Neural cell (in vitro differentiated cells): Measurements from ENCODE around the gene IQSEC1. TPM values are rescaled to one million over a fixed set of nuclear protein-coding genes. Genes with fewer than 3 reads are reported as not detected.

Experiments
- H2AFZ ChIP-seq: fragments of 200-600, 300-800 bp; sonication (generic), shearing (Covaris generic); 2 replicates; pipeline ENCODE4 v1.6.0; 2014; ENCODE audit warnings: low read depth, mild to moderate bottlenecking, antibody characterized with exemption, low read length, moderate library complexity
- H3F3A ChIP-seq: fragments of 200-600 bp; shearing (Covaris generic); 2 replicates; pipeline ENCODE4 v1.6.1; 2016; ENCODE audit warnings: mild to moderate bottlenecking, moderate library complexity, mixed read lengths, antibody characterized with exemption, low read length; ENCODE audit not compliant: insufficient read depth, poor library complexity, severe bottlenecking
- H3K27ac ChIP-seq: fragments of 200-600, 300-800 bp; sonication (generic), shearing (Covaris generic); 2 replicates; pipeline ENCODE4 v1.5.1; 2014; ENCODE audit warnings: mild to moderate bottlenecking, low read length, moderate library complexity
- H3K27me3 ChIP-seq: fragments of 300-800, 200-600 bp; sonication (generic), shearing (Covaris generic); 2 replicates; pipeline ENCODE4 v1.6.0; 2014; ENCODE audit warnings: mild to moderate bottlenecking, low read depth, low read length, moderate library complexity; ENCODE audit not compliant: insufficient read depth
- H3K36me3 ChIP-seq: fragments of 300-800, 200-600 bp; sonication (generic), shearing (Covaris generic); 2 replicates; pipeline ENCODE4 v1.5.1; 2014; ENCODE audit warnings: mild to moderate bottlenecking, antibody characterized with exemption, low read length, moderate library complexity; ENCODE audit not compliant: insufficient read depth
- H3K4me2 ChIP-seq: fragments of 300-800, 200-600 bp; sonication (generic), shearing (Covaris generic); 2 replicates; pipeline ENCODE4 v1.6.0; 2014; ENCODE audit warnings: mild to moderate bottlenecking, low read length
- H3K4me3 ChIP-seq: fragments of 300-800, 200-600 bp; sonication (generic), shearing (Covaris generic); 2 replicates; pipeline ENCODE4 v1.5.1; 2014; ENCODE audit warnings: mild to moderate bottlenecking, low read length, moderate library complexity
- H3K79me2 ChIP-seq: fragments of 200-600 bp; shearing (Covaris generic); replicated peaks from 2 replicates; pipeline ENCODE4 v1.6.0; 2014; ENCODE audit warnings: mild to moderate bottlenecking, low read length, moderate library complexity; ENCODE audit not compliant: insufficient read depth
- H3K9ac ChIP-seq: fragments of 300-800, 200-600 bp; sonication (generic), shearing (Covaris generic); 2 replicates; pipeline ENCODE4 v1.6.1; 2016; ENCODE audit warnings: mild to moderate bottlenecking, low read length, mixed read lengths
- H3K9me2 ChIP-seq: fragments of 200-600 bp; shearing (Covaris generic); 2 replicates; pipeline ENCODE4 v1.6.1; 2016; ENCODE audit warnings: mild to moderate bottlenecking, low read length, mixed read lengths; ENCODE audit not compliant: insufficient read depth
- H3K9me3 ChIP-seq: fragments of 200-600, 300-800 bp; sonication (generic), shearing (Covaris generic); 2 replicates; pipeline ENCODE4 v1.6.1; 2016; ENCODE audit warnings: mild to moderate bottlenecking, mixed run types, low read length, moderate library complexity, mixed read lengths
- H4K20me1 ChIP-seq: fragments of 200-600 bp; shearing (Covaris generic); 2 replicates; pipeline ENCODE4 v1.6.1; 2016; ENCODE audit warnings: mild to moderate bottlenecking, mixed run types; ENCODE audit not compliant: insufficient read depth
- CTCF ChIP-seq: fragments of 450-650 bp; IDR thresholded peaks from 2 replicates; pipeline ENCODE4 v1.5.1; 2014; ENCODE audit warnings: antibody characterized with exemption, mild to moderate bottlenecking, moderate library complexity; ENCODE audit not compliant: poor library complexity, severe bottlenecking
- EP300 ChIP-seq: fragments of 450-650 bp; conservative IDR thresholded peaks from 2 replicates; pipeline ENCODE4 v1.6.1; 2014; ENCODE audit warnings: antibody characterized with exemption, mild to moderate bottlenecking, moderate library complexity; ENCODE audit not compliant: poor library complexity, severe bottlenecking
- EZH2 ChIP-seq: fragments of 200-600, 300-800 bp; shearing (Covaris generic), sonication (generic); IDR thresholded peaks from 2 replicates; pipeline ENCODE4 v1.6.1; 2014; ENCODE audit warnings: antibody characterized with exemption, low read length, borderline replicate concordance, mild to moderate bottlenecking; ENCODE audit not compliant: insufficient read depth, poor library complexity, severe bottlenecking
- MXI1 ChIP-seq: fragments of 450-650 bp; conservative IDR thresholded peaks from 2 replicates; pipeline ENCODE4 v1.6.1; 2014; ENCODE audit warnings: antibody characterized with exemption, mild to moderate bottlenecking; ENCODE audit not compliant: poor library complexity, severe bottlenecking
- POLR2AphosphoS5 ChIP-seq: IDR thresholded peaks from 2 replicates; pipeline ENCODE4 v1.6.1; 2012
- RAD21 ChIP-seq: fragments of 450-650 bp; conservative IDR thresholded peaks from 2 replicates; pipeline ENCODE4 v1.6.1; 2014; ENCODE audit warnings: antibody characterized with exemption, mild to moderate bottlenecking, moderate library complexity
- REST ChIP-seq: IDR thresholded peaks from 2 replicates; pipeline ENCODE4 v1.6.1; 2012; ENCODE audit warnings: borderline replicate concordance
- SMC3 ChIP-seq: fragments of 450-650 bp; conservative IDR thresholded peaks from 2 replicates; pipeline ENCODE4 v1.6.1; 2014; ENCODE audit warnings: antibody characterized with exemption, mild to moderate bottlenecking, moderate library complexity; ENCODE audit not compliant: poor library complexity
- TAF1 ChIP-seq: IDR thresholded peaks from 2 replicates; pipeline ENCODE4 v1.6.1; 2012; ENCODE audit warnings: low read depth
- polyA plus RNA-seq: library from polyadenylated mRNA; depleted of rRNA; stranded (reverse); fragments of >200 nt; gene quantifications from 2 replicates; pipeline ENCODE4 v1.2.3, GENCODE V29; 2014

IQSEC1 gene
- polyA plus RNA-seq, 1 donor from 2014 or later = 6.0 TPM

- Histone ChIP-seq H3K4me3 (no peak overlapping the region), H3K36me3 (no peaks in the 10 kb centered on the region), H3K79me2 (no peaks in the 10 kb centered on the region), H4K20me1 (no peaks in the 10 kb centered on the region), H2AFZ (no peak overlapping the region), H3K4me2 (no peak overlapping the region), H3K9me2 (no peaks in the 10 kb centered on the region), H3F3A (no peaks in the 10 kb centered on the region), H3K27ac (no peak overlapping the region), H3K9me3 (no peaks in the 10 kb centered on the region), H3K9ac (no peak overlapping the region), H3K27me3 (no peaks in the 10 kb centered on the region)
- no peak for TF ChIP-seq REST
- no peak for TF ChIP-seq SMC3
- no peak for TF ChIP-seq CTCF
- no peak for TF ChIP-seq TAF1
- no peak for TF ChIP-seq EP300
- TF ChIP-seq RAD21 = no peak
- no peak for TF ChIP-seq POLR2AphosphoS5
- TF ChIP-seq EZH2 = no peak
- TF ChIP-seq MXI1 = no peak
These were observed 34.4 kb upstream of the IQSEC1 start for GRCh38 chr3:13107661-13108060.

- Histone ChIP-seq H3K4me2 (no peak overlapping the region), H3K9ac (no peak overlapping the region), H3K36me3 (no peaks in the 10 kb centered on the region), H2AFZ (no peak overlapping the region), H4K20me1 (no peaks in the 10 kb centered on the region), H3K9me3 (no peaks in the 10 kb centered on the region), H3F3A (no peaks in the 10 kb centered on the region), H3K27ac (no peak overlapping the region), H3K9me2 (no peaks in the 10 kb centered on the region), H3K27me3 (no peaks in the 10 kb centered on the region), H3K79me2 (no peaks in the 10 kb centered on the region), H3K4me3 (no peak overlapping the region)
- TF ChIP-seq TAF1 (no peak), CTCF (no peak), EP300 (no peak), REST (no peak), MXI1 (no peak), SMC3 (no peak), EZH2 (no peak), RAD21 (no peak), POLR2AphosphoS5 (no peak)
These were observed 33.2 kb upstream of the IQSEC1 start for GRCh38 chr3:13106308-13107001.
